GDM1 (cell line): Measurements from ENCODE around the gene TNFAIP8.
A peak's percentile ranks its signal among the peaks of the same experiment; 100 is the strongest.

Experiments used
- DNase-seq: peaks from one replicate; lab custom pipeline; 2025; lab: John Stamatoyannopoulos, UW

The TNFAIP8 gene

GRCh38 chr5:119329666-119330065 is 26.2 kb upstream of the TNFAIP8 start:
- no peak for DNase-seq

DNA sequence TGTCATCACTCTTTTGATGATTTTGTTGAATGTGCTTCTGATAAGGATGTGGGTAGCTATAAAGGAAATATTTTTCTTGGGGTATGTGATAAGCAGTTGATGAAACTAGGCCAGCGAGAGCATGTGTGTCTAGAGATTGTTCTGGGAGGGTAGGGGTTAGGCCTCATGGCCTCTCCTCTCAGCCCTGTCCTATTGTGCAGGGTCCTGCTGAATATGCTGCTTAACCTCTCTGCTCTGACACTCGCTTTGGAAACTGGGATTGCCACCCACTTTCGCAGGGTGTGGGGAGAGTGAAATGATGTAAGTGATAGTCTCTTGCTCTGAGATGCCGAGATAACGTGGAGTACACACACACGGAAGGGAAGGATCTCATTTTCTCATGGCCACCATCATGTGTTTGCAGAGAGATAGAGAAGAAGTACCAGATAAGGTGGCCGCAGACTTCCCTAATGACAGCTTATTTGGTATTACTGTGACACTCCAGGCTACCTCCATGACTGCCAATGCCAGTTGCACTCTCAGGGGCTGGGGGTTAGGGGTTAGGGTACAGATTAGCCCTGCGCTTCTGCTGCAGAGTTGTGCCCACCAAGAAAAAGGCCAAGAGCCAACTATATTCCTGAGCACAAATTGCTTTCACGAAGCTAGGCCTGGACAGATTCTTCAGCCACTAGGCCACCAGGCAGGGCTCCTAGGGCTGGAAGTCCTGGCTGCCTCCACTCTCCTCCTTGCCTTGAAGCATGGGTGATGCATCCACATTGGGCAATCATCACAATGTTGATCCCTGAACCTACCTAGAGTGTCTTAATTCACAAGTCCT is 25.2 kb upstream of the TNFAIP8 start:
- DNase-seq = peak; percentile 27

DNA sequence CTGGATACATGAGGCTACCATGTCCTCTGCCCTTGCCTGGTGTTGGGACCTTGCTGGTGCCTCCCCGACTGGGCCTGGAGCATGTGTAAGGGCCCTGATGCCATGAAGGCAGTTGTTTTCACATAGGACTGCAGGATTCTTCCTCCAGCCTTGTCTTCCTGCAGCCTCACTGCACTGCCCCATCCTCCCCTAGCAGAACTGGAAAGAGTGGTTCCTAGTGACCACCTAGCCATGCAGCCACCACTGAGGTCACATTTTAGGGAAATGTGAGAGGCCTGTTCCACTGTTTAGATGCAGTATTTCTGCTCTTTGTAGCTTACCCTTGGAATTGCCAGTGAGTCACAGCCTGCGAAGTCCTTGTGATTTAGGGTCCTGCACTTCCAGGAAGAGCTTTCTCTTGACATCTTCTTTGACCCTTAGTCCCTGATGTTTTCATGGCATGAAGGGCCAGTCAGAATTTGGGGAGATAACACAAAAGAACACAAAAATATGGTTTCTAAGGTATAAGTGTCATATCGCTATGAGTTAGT is 24.2 kb upstream of the TNFAIP8 start:
- DNase-seq = no peak

- no peak for DNase-seq
These were observed 23.6 kb upstream of the TNFAIP8 start for GRCh38 chr5:119332208-119332607.

DNA sequence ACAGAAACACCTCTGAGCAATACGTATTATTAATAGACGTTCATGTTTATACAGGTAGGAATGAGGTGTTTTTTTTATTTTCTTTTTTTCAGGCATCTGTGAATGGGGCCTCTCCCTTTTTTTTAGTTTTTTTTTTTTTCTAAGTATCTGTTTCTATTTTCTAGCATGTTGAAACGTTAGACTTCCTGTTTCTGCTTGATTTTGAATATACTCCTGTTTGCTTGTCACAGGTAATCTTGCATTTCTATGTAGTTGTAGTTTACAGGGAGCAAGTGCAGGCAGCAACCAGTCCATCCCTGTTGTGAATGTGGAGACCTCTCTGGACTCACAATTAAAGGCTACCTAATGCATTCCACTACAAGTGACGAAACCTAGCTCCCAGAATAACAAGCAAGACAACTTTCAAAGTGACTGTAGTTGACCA is 22.8 kb upstream of the TNFAIP8 start:
- DNase-seq = no peak

DNA sequence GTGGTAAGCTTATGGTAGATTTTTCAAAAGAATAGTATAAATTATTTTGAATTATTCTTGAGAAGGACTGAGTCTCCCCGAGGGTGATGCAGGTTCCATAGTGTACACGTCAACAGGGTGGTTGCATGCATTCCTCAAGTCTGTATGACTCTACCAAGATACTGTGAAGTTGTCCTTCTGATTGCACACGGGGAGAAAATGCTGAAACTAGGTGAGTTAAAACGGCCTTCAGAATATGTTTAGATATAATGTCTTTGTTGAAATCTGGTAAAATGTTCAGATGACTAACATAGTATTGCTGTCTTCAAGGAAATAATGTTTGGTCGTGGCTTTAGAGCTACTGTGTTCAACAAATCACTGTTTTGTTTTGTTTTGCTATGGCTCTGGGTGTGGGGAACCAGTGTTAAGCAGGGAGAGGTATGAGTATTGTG is 22.4 kb upstream of the TNFAIP8 start:
- no peak for DNase-seq

DNA sequence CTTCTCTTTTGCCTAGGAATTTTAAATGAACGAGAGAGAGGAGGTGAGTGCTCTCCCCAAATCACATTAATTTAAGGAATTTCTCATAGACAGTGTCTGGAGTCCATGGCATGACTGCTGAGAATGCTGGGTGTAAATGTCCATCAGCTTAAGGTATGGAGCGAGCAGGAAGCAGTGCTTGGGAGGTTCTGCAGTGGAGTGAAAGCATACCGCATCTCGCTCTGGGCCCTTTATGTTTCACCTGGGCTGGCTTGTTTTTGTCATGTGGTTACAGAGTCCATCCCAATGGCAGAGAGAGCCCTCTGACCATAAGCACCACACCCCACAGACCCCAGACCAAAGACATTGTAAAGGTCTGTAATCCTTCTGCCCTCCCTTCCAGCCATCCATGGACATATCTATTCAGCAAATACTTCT is 20.6 kb upstream of the TNFAIP8 start:
- DNase-seq = no peak

DNA sequence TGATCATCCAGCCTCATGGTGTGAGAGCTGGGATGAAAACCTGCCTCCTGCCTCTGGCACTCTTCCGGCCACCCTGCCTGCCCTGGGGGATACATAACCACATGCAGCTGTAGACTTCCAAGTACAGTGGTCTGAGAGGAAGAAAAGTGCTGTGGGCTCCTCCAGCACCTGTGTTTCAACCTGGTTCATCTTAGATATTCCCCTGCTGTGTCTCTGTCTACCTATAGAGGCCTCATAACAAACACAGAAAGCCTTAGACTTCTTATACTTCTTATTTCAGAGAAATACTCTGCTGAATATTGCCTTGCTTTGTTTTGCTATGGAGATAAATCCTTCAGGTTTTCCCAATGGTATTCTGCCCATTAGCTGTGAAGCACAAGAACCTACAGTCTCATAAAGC is 19.6 kb upstream of the TNFAIP8 start:
- DNase-seq = no peak

GRCh38 chr5:119336845-119337580 is 18.8 kb upstream of the TNFAIP8 start:
- DNase-seq = no peak

DNA sequence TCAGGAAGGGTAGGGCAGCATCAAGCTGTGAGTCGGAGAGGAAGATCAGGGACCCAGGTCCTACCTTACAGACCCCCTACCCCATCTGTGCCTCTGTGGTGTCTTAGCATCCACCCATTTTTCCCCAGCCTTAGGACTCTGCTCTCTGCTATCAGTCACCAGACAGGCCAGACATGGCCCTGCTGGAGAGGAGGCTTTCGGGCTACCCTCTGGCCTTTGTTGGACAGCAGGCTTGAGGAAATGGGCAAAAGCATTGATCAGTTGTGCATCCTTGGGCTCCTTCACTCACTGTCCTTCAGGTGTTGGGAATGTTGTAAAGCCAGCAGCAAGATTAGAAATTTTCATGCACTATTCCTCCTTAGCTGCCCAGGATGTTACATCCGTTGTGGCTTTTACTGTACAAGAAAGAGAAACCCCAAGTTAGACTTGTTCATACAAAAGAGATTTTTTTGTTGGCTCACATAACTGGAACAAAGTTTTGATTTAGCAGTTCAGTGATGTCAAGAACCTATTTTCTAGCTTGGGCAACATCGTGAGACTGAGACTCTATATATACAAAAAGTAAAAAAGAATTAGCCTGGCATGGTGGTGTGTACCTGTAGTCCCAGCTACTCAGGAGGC is 17.4 kb upstream of the TNFAIP8 start:
- no peak for DNase-seq

GRCh38 chr5:119339344-119339743 is 16.5 kb upstream of the TNFAIP8 start:
- DNase-seq = no peak

DNA sequence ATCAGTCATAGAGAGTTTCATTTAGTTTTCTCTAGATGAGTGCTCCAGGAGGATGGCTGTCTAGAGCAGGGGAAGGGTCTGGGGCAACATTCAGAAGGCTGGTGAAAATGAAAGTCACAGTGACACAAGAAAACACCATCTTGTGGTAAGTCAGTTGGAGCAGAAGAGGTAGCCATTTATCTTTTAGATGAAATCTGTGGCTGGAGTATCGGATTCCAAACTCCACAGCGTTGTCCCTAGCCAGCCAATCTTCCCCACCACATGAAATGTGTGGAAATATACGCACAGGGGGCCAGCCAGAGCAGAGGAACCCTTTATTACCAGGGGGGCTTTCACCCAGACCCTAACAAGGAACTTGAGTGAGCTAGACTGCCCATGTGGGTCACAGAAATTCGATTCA is 15.9 kb upstream of the TNFAIP8 start:
- no peak for DNase-seq

DNA sequence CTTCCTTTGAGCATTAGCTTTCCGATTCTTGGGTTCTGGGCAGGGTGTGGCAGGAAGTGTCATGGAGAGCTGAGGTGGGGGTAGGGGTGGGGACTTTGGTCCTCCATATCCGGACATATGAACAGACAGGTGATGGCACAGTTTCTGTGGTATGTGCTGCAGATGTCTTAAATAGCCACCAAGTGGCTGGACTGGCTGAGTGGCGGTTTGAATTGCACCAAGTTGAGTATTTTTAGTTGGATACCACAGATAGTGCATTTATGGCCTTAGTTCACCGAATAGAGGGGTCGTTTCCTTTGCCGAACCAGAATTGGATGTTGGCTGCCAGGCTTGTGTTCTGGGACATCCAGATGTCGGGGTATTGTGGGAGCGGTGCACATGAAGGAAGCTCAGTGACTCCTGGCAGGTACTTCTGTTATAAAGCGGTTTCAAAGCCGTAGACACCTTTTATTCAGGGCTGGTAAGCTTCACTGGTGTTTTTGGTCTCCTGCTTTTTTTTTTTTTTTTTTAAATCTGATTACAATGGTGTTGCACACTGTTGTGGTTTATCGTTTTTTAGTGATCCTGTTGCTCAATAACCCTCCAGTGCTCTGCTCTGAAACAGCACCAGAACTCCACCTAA is 15.1 kb upstream of the TNFAIP8 start:
- DNase-seq = no peak

- DNase-seq = no peak
These were observed 14.1 kb upstream of the TNFAIP8 start for GRCh38 chr5:119341452-119342349.

DNA sequence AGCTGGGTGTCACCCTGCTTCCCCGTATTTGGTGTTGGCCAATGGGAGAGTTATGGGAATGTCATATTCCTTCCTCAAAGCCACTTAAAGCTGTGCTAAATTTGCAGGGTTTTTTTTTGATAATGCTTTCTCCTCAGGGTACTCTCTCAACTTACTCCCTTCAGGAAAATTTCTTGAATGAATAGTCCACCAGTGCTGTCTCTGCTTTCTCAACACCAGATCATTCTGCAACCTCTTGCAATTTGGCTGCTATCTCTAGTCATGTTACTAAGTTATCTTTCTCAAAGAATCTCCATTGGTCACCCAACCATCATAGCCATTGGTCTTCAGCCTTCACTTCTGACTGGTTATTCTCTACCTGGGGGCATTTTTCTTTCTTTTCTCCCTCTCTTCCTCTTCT is 13.4 kb upstream of the TNFAIP8 start:
- no peak for DNase-seq

- DNase-seq = no peak
These were observed 12.8 kb upstream of the TNFAIP8 start for GRCh38 chr5:119343052-119343451.

GRCh38 chr5:119343766-119344165 is 12.1 kb upstream of the TNFAIP8 start:
- no peak for DNase-seq

DNA sequence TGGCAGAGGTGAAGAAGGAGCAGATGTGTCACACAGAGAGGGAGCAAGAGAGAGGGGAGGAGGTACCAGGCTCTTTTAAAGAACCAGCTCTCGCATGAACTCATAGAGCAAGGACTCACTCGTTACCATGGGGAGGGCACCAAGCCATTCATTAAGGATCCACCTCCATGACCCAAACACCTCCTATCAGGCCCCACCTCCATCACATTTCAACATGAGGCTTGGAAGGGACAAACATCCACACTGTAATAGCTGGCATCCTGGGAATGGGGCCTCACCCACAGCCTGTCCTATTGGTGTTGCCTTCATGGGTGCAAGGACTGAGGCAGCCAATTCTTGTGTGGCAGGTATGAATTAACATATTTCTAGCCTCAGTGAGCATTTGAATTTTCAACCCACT is 11.6 kb upstream of the TNFAIP8 start:
- no peak for DNase-seq

- no peak for DNase-seq
These were observed 10.0 kb upstream of the TNFAIP8 start for GRCh38 chr5:119345861-119346260.

- DNase-seq = no peak
These were observed 9.4 kb upstream of the TNFAIP8 start for GRCh38 chr5:119346394-119346793.

DNA sequence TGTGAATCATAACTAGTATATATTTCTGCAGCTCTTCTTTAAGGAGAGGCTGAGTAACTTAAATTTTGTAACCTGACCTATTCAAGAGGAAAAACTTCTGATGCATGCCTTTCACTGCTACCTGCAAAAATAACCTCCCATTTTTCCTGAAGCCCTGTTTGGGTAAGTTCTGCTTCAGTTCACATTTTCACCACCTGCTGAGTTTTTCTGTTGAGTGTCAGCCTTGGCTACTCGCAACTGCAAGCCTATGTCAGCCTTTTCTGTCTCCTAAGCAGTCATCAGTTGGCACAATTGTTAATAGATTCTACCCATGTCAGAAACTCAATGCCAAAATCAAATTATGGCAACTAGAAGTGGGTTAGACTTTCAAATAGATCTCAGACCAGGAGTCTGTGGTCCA is 8.2 kb upstream of the TNFAIP8 start:
- no peak for DNase-seq
